Epithelial cell of umbilical artery (primary cell): ENCODE results near the gene GOLGA6L7. TPM values are rescaled to one million over a fixed set of nuclear protein-coding genes. Genes with fewer than 3 reads are reported as not detected.

Experiments
- total RNA-seq: library from RNA; depleted of rRNA; stranded (reverse); fragments of >200 nt; gene quantifications from 2 replicates; pipeline ENCODE4 v1.2.3, GENCODE V29; 2014

GOLGA6L7 gene, protein sequence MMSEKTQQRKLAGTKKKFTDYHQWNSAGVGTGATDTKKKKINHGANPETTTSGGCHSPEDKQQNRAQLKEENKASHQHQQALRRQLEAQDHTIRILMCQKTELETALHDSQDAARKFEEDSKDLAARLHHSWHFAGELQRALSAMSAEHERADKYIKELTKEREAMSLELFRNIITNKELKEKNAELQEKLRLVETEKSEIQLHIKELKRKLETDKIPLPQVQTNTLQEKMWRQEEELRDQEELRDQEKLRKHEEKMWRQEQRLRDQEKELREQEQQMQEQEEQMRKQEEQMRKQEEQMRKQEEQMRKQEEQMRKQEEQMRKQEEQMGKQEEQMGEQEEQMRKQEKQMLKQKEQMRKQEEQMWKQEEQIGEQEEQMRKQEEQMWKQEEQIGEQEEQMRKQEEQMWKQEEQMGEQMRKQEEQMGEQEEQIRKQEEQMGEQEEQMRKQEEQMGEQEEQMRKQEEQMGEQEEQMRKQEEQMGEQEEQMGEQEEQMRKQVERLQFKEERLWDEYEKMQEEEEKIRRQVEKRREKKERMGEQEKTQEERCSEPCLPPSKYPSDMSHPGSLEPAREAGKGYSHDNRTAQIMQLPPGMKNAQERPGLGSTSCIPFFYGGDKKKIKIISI
- not detected in 2 replicates for total RNA-seq

DNA sequence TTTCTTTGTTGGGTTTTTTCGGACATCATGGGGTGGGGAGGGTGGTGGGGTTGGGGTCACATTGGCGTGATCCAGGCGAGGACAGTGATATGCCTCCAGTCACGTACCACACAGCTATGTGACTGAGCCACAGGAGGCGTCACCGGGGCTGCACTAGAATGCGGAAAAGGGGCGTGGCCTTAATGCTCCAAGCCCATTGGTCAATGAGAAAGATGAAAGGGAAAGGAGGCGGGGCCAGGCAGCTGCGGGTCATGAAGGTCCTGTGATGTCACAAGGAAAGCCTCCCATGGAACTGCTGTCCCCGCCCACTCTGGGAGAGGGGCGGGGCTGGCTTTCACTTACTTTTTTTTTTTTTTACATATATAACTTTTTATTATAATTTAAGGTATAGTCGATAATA is at the start of gene GOLGA6L7:
GOLGA6L7 (minus strand) TSS at position 124 of the 400 bp plus-strand sequence; CDS start at position 29, 95 bp downstream.

DNA sequence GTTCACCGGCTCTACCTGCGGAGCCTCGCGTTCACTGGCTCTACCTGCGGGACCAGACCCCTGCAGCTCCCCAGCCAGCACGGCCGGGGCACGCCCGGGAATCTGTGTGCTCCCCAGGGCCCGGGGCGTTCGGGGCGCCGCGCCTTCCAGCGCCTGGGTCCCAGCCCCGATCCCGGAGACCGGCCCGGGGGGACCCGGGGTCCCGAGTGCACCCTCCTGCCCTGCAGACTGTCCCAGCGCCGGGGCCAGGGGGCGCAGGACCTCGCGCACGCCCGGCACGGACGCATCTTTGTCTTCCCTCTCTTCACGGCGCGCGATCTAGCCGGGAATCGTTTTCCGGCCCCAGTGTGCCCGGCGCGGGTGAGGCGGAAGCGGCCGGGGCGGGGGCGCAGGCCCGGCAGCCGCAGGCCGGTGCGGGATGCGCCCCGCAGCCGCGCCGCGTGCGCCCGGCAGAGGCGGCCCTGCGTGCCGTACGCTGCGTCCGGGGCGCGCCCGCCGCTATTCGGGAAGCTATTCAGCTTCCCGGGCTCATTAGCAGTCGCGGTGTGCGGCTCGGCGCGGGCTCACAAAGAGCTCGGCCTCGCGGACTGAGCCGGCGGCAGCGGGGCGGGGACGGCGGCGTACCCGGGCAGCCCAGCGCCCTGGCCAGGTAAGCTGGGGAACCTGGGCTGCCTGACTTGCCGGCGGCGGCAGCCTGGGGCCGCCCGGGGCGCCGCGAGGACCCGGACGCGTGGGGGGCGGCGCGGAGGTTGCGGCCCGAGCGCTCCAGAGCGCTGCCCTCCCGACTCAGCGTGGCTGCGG is 37.4 kb upstream of the GOLGA6L7 start, which contains the start of gene APBA2:
APBA2 (plus strand) TSS at position 345 of the 801 bp plus-strand sequence. CDS start 167,911 bp downstream, outside the sequence.

Other genes starting within 250 kb of the GOLGA6L7 start
- 1.9 TPM in 1 of 2 replicates, not detected in the other for gene GOLGA8M, start 136.2 kb downstream of the GOLGA6L7 start, total RNA-seq
- 35.7 and 37.4 TPM in 2 replicates for gene APBA2, start 37.3 kb upstream of the GOLGA6L7 start, total RNA-seq